GM18868 (cell line): ENCODE data around the gene IMPDH1.

Source experiments
- ATAC-seq: cut with Tn5 transposase; IDR thresholded peaks from one replicate; pipeline ENCODE4 v1.9.1; 2021; ENCODE audit warnings: mild to moderate bottlenecking, moderate library complexity; ENCODE audit not compliant: unreplicated experiment

IMPDH1 gene

GRCh38 chr7:128435327-128435686, 25.5 kb upstream of the IMPDH1 start:
- no peak for ATAC-seq

- no peak for ATAC-seq
Measured at GRCh38 chr7:128434413-128435326, 24.9 kb upstream of the IMPDH1 start.

GRCh38 chr7:128431754-128432153, 22.0 kb upstream of the IMPDH1 start:
- ATAC-seq: no peak

- ATAC-seq: no peak
Measured at GRCh38 chr7:128431221-128431620, 21.4 kb upstream of the IMPDH1 start.

- no peak for ATAC-seq
Measured at GRCh38 chr7:128430207-128430606, 20.4 kb upstream of the IMPDH1 start.

- peak; percentile 57 for ATAC-seq
Measured at GRCh38 chr7:128427289-128427891, 17.6 kb upstream of the IMPDH1 start.

GRCh38 chr7:128425850-128426249, 16.1 kb upstream of the IMPDH1 start:
- peak; percentile 65 for ATAC-seq

GRCh38 chr7:128424686-128425275, 15.0 kb upstream of the IMPDH1 start:
- ATAC-seq: no peak

- no peak for ATAC-seq
Measured at GRCh38 chr7:128422842-128423241, 13.1 kb upstream of the IMPDH1 start.

GRCh38 chr7:128422037-128422436, 12.3 kb upstream of the IMPDH1 start:
- ATAC-seq: no peak

GRCh38 chr7:128421384-128421783, 11.6 kb upstream of the IMPDH1 start:
- no peak for ATAC-seq

- no peak for ATAC-seq
Measured at GRCh38 chr7:128420773-128421172, 11.0 kb upstream of the IMPDH1 start.

GRCh38 chr7:128419257-128419656, 9.5 kb upstream of the IMPDH1 start:
- no peak for ATAC-seq

- ATAC-seq: no peak
Measured at GRCh38 chr7:128417071-128417470, 7.3 kb upstream of the IMPDH1 start.

- ATAC-seq: no peak
Measured at GRCh38 chr7:128415217-128415785, 5.5 kb upstream of the IMPDH1 start.

GRCh38 chr7:128410451-128410753, 620 bp upstream of the IMPDH1 start:
- ATAC-seq: no peak

- ATAC-seq: no peak
Measured at GRCh38 chr7:128408709-128409595, 830 bp downstream of the IMPDH1 start.

- ATAC-seq: no peak
Measured at GRCh38 chr7:128407751-128408708, 1.8 kb downstream of the IMPDH1 start.

- ATAC-seq: no peak
Measured at GRCh38 chr7:128407233-128407589, 2.6 kb downstream of the IMPDH1 start.
